Erythroblast (primary cell): Measurements from ENCODE around the gene RNF19B.

Experiments used
- GATA1 ChIP-seq: IDR thresholded peaks from 2 replicates; pipeline ENCODE4 v1.6.1; 2011; ENCODE audit warnings: low read depth, mild to moderate bottlenecking, control low read depth, low read length, moderate library complexity
- POLR2A ChIP-seq: IDR thresholded peaks from 2 replicates; pipeline ENCODE4 v1.6.1; 2011; ENCODE audit warnings: mild to moderate bottlenecking, low read length

DNA sequence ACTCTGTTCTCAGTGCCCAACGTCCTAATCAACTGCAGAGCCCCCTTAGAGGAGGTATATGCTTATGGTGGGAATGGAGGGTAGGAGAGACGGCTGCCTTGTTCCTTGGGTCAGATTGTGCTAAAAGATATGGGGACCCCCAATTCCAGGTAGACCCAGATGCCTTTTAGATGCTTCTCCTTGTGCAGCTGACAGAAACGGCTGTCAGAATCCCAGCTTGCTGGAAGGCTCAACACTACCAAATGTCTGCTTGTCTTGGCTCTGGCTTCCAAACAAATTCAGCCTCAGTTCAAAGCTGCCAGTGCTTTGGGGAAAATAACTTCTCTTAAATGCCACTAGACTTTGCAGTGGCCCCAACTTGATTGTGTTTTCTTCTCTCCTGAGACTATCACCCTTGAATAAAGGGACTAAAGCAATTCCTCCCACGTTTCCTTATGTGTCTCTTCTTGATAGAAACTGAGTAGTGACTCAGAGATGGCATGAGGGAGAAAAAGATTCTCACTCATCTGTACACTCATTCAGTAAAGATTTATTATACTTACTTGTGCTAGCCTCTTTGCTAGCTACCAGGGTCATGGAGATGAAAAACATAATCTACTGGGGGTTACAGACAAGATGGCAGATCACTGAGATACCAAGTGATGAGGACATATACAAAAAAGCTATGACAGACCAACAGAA, 3.4 kb upstream of the RNF19B start:
- TF ChIP-seq GATA1 (no peak), POLR2A (no peak)
